ENCODE data around the gene CLASRP. TPM values are rescaled to one million over a fixed set of nuclear protein-coding genes. Genes with fewer than 3 reads are reported as not detected.

Gene CLASRP
- total RNA-seq, 1 experiment from 2014 or later: 79.9 TPM

DNA sequence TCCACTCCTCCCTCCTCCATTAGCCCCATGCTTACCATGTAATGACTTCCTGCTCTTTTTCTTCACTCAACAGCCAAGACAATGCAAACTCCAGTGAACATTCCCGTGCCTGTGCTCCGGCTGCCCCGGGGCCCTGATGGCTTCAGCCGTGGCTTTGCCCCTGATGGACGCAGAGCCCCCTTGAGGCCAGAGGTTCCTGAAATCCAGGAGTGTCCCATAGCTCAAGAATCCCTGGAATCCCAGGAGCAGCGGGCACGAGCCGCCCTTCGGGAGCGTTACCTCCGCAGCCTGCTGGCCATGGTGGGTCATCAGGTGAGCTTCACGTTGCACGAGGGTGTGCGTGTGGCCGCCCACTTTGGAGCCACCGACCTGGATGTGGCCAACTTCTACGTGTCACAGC is 51.2 kb downstream of the CLASRP start:
- DNase-seq (ENCODE audit: low read depth, low spot score): no peak
- intact Hi-C loops (cut with micrococcal nuclease): loop anchor here (10.0 kb wide), 2 partner anchors 85 to 685 kb away; partner anchors contain the start of genes BLOC1S3 and TRAPPC6A
- Histone ChIP-seq H3K9me2 (ENCODE audit: insufficient read depth) (no peaks in the 10 kb centered on the region), H3K79me2 (ENCODE audit: insufficient read depth, low read length) (peaks cover 63% of the 10 kb centered on the region), H3K9ac (ENCODE audit: low read length) (no peak overlapping the region), H3K4me2 (ENCODE audit: low read length) (0 out of 2 replicates have a peak overlapping the region, but pooled peaks have one; percentile 96), H3K36me3 (ENCODE audit: control insufficient read depth in 1 of 2, insufficient read depth in 2 of 2, low read length in 2 of 2) (peaks cover 0 to 18% of the 10 kb centered on the region in 2 experiments; a peak in 2 of 4 replicates), H3K27ac (ENCODE audit: low read depth, low read length) (no peak overlapping the region; the same call in 1 of the 2 replicates), H3K4me3 (replicated peaks in 1 of 2; ENCODE audit: low read depth in 1 of 2, low read length in 2 of 2) (no peak overlapping the region), H2AFZ (ENCODE audit: low read depth, low read length, poor library complexity, severe bottlenecking) (no peak overlapping the region), H3K9me3 (ENCODE audit: control insufficient read depth in 1 of 2, insufficient read depth in 1 of 2, low read depth in 1 of 2, low read length in 2 of 2) (no peaks in the 10 kb centered on the region), H3K27me3 (ENCODE audit: insufficient read depth, low read length) (no peaks in the 10 kb centered on the region), H4K20me1 (ENCODE audit: insufficient read depth) (no peaks in the 10 kb centered on the region), H3K4me1 (ENCODE audit: control insufficient read depth in 1 of 2, insufficient read depth in 2 of 2, low read length in 2 of 2) (peaks cover 13 to 39% of the 10 kb centered on the region in 2 experiments; a peak in 3 of 4 replicates)
- ChIA-PET CTCF (no interaction called here), POLR2A (no interaction called here), RAD21 (ENCODE audit: low non-redundant PET in 1 of 2, low total read pairs in 2 of 2, uncharacterized antibody in 2 of 2, unreplicated experiment in 2 of 2) (no interaction called here)
- no TSS peak for BruUV-seq (replicated peaks)
- no peak for ATAC-seq
- TF ChIP-seq FOSL1 (IDR thresholded peaks at IDR 0.05; ENCODE audit: low read depth): no peak
- no peak for TF ChIP-seq CBX3 (IDR thresholded peaks at IDR 0.05; ENCODE audit: low read depth)
- no peak for TF ChIP-seq CEBPB (IDR thresholded peaks at IDR 0.05; ENCODE audit: low read depth)
- no peak for TF ChIP-seq ZFX (IDR thresholded peaks at IDR 0.05)
- no peak for TF ChIP-seq EZH2phosphoT487 (IDR thresholded peaks at IDR 0.05; ENCODE audit: borderline replicate concordance)
- TF ChIP-seq, protein P1, sequence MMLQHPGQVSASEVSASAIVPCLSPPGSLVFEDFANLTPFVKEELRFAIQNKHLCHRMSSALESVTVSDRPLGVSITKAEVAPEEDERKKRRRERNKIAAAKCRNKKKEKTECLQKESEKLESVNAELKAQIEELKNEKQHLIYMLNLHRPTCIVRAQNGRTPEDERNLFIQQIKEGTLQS (IDR thresholded peaks at IDR 0.05): no peak
- no peak for TF ChIP-seq SIN3A (IDR thresholded peaks at IDR 0.05; ENCODE audit: low read depth)
- TF ChIP-seq, protein P2, sequence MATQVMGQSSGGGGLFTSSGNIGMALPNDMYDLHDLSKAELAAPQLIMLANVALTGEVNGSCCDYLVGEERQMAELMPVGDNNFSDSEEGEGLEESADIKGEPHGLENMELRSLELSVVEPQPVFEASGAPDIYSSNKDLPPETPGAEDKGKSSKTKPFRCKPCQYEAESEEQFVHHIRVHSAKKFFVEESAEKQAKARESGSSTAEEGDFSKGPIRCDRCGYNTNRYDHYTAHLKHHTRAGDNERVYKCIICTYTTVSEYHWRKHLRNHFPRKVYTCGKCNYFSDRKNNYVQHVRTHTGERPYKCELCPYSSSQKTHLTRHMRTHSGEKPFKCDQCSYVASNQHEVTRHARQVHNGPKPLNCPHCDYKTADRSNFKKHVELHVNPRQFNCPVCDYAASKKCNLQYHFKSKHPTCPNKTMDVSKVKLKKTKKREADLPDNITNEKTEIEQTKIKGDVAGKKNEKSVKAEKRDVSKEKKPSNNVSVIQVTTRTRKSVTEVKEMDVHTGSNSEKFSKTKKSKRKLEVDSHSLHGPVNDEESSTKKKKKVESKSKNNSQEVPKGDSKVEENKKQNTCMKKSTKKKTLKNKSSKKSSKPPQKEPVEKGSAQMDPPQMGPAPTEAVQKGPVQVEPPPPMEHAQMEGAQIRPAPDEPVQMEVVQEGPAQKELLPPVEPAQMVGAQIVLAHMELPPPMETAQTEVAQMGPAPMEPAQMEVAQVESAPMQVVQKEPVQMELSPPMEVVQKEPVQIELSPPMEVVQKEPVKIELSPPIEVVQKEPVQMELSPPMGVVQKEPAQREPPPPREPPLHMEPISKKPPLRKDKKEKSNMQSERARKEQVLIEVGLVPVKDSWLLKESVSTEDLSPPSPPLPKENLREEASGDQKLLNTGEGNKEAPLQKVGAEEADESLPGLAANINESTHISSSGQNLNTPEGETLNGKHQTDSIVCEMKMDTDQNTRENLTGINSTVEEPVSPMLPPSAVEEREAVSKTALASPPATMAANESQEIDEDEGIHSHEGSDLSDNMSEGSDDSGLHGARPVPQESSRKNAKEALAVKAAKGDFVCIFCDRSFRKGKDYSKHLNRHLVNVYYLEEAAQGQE (IDR thresholded peaks at IDR 0.05; ENCODE audit: low read depth): no peak

All from HCT116 (cell line).